ENCODE measurements around the gene PSD4. TPM values are rescaled to one million over a fixed set of nuclear protein-coding genes. Genes with fewer than 3 reads are reported as not detected.

Gene PSD4
- total RNA-seq, 1 experiment from 2014 or later: 12.6 TPM

DNA sequence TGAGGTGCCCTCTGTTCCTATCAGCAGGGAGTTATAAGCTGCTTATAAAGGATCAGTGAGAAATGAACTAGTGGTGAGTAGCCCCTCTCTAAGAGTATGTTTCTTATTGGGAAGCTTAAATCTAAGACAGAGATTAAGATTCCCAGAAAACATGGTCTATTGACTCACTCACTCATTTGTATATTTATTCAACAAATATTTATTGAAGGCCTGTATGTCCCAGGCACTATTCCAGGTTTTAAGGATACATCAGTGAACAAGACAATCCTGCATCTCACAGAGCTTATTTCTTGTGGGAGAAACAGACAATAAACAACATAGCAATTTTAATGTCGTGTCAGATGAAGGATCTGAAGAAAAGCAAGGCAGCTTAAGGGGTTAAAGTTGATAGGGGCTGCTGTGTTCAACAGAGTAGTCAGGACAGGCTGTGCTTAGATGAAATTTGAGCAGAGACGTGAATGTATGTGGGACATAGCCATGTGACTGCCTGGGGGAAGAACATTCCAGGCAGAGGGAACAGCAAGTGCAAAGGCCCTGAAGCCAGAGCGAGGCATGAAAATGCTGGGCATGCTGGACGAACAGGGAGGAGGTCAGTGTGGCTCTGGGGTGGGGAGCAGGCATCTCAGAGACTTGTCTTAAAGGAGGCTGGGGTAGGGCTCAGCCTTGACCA is 14.8 kb upstream of the PSD4 start:
- no peak overlapping the region for H3K4me3 ChIP-seq (replicated peaks in 1 of 2; ENCODE audit: low read depth in 1 of 2, low read length in 2 of 2)
- ChIA-PET RAD21 (ENCODE audit: low non-redundant PET in 1 of 2, low total read pairs in 2 of 2, uncharacterized antibody in 2 of 2, unreplicated experiment in 2 of 2) (no interaction called here), CTCF (interaction anchor here (5.3 kb wide), 1 partner anchor 21 kb away, joined by 51 read pairs; no protein-coding TSS in a partner anchor), POLR2A (no interaction called here)
- no peak for TF ChIP-seq CEBPB (IDR thresholded peaks at IDR 0.05; ENCODE audit: low read depth)
- no peak for TF ChIP-seq SP1 (IDR thresholded peaks at IDR 0.05; ENCODE audit: low read depth)
- no peak for TF ChIP-seq YY1 (IDR thresholded peaks at IDR 0.05; ENCODE audit: extremely low read depth, insufficient replicate concordance, low read depth, low read length)
- TF ChIP-seq CBX3 (IDR thresholded peaks at IDR 0.05; ENCODE audit: low read depth): no peak
- TF ChIP-seq, protein P1, sequence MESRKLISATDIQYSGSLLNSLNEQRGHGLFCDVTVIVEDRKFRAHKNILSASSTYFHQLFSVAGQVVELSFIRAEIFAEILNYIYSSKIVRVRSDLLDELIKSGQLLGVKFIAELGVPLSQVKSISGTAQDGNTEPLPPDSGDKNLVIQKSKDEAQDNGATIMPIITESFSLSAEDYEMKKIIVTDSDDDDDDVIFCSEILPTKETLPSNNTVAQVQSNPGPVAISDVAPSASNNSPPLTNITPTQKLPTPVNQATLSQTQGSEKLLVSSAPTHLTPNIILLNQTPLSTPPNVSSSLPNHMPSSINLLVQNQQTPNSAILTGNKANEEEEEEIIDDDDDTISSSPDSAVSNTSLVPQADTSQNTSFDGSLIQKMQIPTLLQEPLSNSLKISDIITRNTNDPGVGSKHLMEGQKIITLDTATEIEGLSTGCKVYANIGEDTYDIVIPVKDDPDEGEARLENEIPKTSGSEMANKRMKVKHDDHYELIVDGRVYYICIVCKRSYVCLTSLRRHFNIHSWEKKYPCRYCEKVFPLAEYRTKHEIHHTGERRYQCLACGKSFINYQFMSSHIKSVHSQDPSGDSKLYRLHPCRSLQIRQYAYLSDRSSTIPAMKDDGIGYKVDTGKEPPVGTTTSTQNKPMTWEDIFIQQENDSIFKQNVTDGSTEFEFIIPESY (IDR thresholded peaks at IDR 0.05; ENCODE audit: extremely low read depth, insufficient replicate concordance, low read length): no peak
- TF ChIP-seq JUND (IDR thresholded peaks at IDR 0.05): no peak
- no peak for TF ChIP-seq EZH2 (IDR thresholded peaks at IDR 0.05)
- TF ChIP-seq, protein P2, sequence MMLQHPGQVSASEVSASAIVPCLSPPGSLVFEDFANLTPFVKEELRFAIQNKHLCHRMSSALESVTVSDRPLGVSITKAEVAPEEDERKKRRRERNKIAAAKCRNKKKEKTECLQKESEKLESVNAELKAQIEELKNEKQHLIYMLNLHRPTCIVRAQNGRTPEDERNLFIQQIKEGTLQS (IDR thresholded peaks at IDR 0.05): no peak
- TF ChIP-seq EZH2phosphoT487 (IDR thresholded peaks at IDR 0.05; ENCODE audit: borderline replicate concordance): no peak
- no peak for TF ChIP-seq EGR1 (IDR thresholded peaks at IDR 0.05; ENCODE audit: low read depth)
- no peak for TF ChIP-seq POLR2A (IDR thresholded peaks at IDR 0.05; ENCODE audit: borderline replicate concordance, extremely low read depth, insufficient read depth, insufficient read length)
- TF ChIP-seq MAX (IDR thresholded peaks at IDR 0.05): no peak
- peak overlapping the region; percentile 100; the same call in 1 of the 2 replicates for H3K4me2 ChIP-seq (ENCODE audit: low read length)
- no peak overlapping the region for H2AFZ ChIP-seq (ENCODE audit: low read depth, low read length, poor library complexity, severe bottlenecking)
- BruUV-seq (replicated peaks): TSS peak; percentile 49
- ATAC-seq (no peak), DNase-seq (ENCODE audit: low read depth, low spot score) (no peak)
- no peaks in the 10 kb centered on the region for H3K9me3 ChIP-seq (ENCODE audit: control insufficient read depth in 1 of 2, insufficient read depth in 1 of 2, low read depth in 1 of 2, low read length in 2 of 2)
- no peaks in the 10 kb centered on the region for H3K36me3 ChIP-seq (ENCODE audit: control insufficient read depth in 1 of 2, insufficient read depth in 2 of 2, low read length in 2 of 2)
- H3K27me3 ChIP-seq (ENCODE audit: insufficient read depth, low read length): no peaks in the 10 kb centered on the region
- intact Hi-C loops (cut with micrococcal nuclease): loop anchor here (5.0 kb wide), 1 partner anchor 38 kb away; no protein-coding TSS in a partner anchor
- no peak overlapping the region for H3K9ac ChIP-seq (ENCODE audit: low read length)
- H3K27ac ChIP-seq (ENCODE audit: low read depth, low read length): no peak overlapping the region
- no peaks in the 10 kb centered on the region for H4K20me1 ChIP-seq (ENCODE audit: insufficient read depth)
- peaks cover 22 to 35% of the 10 kb centered on the region in 2 experiments; a peak in 3 of 4 replicates for H3K4me1 ChIP-seq (ENCODE audit: control insufficient read depth in 1 of 2, insufficient read depth in 2 of 2, low read length in 2 of 2)
- no peaks in the 10 kb centered on the region for H3K79me2 ChIP-seq (ENCODE audit: insufficient read depth, low read length)
- H3K9me2 ChIP-seq (ENCODE audit: insufficient read depth): no peaks in the 10 kb centered on the region

All from HCT116 (cell line).